H1 (cell line): ENCODE measurements around the gene MDM4. TPM values are rescaled to one million over a fixed set of nuclear protein-coding genes. Genes with fewer than 3 reads are reported as not detected.

ENCODE experiments used
- POLR2AphosphoS5 ChIP-seq: IDR thresholded peaks from 2 replicates; pipeline ENCODE4 v1.6.1; 2011; ENCODE audit warnings: low read depth, low read length
- polyA plus RNA-seq, 7 experiments: library from polyadenylated mRNA; depleted of rRNA in 3 of 7; stranded (reverse) in 5 of 7; unstranded in 2 of 7; fragments of >200 nt in 5 of 7; fragments of 200-250 nt in 2 of 7; gene quantifications; 1 replicate in 5 of 7; 2 replicates in 1 of 7; 4 replicates in 1 of 7; pipeline versions ENCODE4 v1.2.1 to v1.2.3, GENCODE V29; 2011 to 2013; ENCODE audit warnings: missing spikeins in 2 of 7, mixed read lengths in 2 of 7
- total RNA-seq: library from RNA; stranded (reverse); fragmentation: NEBNext Ultra II Directional; extraction: Animal tissue kit (Norgen Biotek cat#: 25700); gene quantifications from 2 replicates; pipeline ENCODE4 v1.2.1, GENCODE V29; 2021

Gene MDM4
- total and polyA plus RNA-seq, 2 of the 8 experiments (the other 6 are each of a cell fraction or from before 2014, with no cell fraction given): 10.8 to 84.9 TPM

DNA sequence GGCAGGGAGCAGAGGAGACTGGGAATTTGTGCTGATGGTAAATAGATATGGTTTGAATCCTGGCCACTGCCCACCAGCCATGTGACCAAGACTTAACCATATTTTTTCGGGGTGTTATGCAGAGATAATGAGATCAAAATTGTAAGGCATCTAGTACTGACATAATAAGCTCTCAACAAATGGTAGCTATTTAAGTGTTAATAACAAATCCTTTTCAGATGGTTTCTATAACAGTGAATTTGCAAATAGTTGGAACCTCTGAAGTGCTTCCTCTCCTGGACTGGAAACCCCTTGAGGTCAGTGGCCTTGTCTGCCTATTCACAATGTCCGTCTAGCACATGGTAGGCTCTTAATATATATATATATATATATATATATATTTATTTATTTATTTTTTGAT lies 64.7 kb downstream of the MDM4 start (continued):
- no peak for TF ChIP-seq POLR2AphosphoS5
